NB4 (cell line): ENCODE measurements around the gene CCDC33.

Experiments
- CTCF ChIP-seq: IDR thresholded peaks from one replicate; pipeline ENCODE4 v1.5.1; 2012; ENCODE audit warnings: low read depth, low read length
- MAX ChIP-seq: IDR thresholded peaks from 2 replicates; pipeline ENCODE4 v1.6.1; 2011; ENCODE audit warnings: low read depth, low read length
- MYC ChIP-seq: IDR thresholded peaks from 2 replicates; pipeline ENCODE4 v1.6.1; 2011; ENCODE audit warnings: low read depth, low read length
- POLR2A ChIP-seq: IDR thresholded peaks from 2 replicates; pipeline ENCODE4 v1.6.1; 2011; ENCODE audit warnings: mild to moderate bottlenecking; ENCODE audit not compliant: insufficient read length; ENCODE audit errors: extremely low read depth

DNA sequence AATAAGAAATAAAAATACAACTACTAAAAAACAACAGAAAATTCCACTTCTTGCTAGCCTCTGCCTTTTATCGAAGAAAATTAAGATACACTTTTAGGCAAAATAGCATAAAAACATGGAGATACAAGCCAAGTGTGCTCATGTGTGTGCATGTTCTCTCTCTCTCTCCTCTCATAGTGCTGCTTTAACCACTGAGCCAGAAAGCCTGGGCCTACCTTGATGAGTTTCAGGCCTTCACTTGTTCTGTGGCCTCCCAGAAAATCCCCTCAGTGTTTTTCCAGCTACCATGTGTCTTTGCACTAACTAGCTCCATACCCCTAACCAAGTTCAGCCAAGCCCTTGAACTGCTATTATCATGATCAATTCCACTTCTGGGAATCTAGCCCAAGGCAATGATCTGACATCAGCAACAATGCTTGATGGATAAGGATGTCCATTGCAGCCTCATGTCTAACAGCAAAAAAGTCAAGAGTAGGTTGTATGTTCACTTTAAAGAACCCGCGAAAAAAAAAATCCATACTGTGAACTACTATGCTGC, 113.2 kb downstream of the CCDC33 start:
- TF ChIP-seq CTCF: no peak
- TF ChIP-seq MYC: no peak
- no peak for TF ChIP-seq POLR2A
- no peak for TF ChIP-seq MAX
